HG02588 (cell line): ENCODE results near the gene CDK15.
A peak's percentile ranks its signal among the peaks of the same experiment; 100 is the strongest.
"Not testable (repeated sequence)": the region's sequence is repeated elsewhere in the genome, so short reads cannot be mapped to it uniquely, and the experiment has no call there.

Source experiments
- ATAC-seq: cut with Tn5 transposase; IDR thresholded peaks from one replicate; pipeline ENCODE4 v1.9.1; 2021; ENCODE audit warnings: mild to moderate bottlenecking, moderate library complexity; ENCODE audit not compliant: unreplicated experiment

The CDK15 gene

DNA sequence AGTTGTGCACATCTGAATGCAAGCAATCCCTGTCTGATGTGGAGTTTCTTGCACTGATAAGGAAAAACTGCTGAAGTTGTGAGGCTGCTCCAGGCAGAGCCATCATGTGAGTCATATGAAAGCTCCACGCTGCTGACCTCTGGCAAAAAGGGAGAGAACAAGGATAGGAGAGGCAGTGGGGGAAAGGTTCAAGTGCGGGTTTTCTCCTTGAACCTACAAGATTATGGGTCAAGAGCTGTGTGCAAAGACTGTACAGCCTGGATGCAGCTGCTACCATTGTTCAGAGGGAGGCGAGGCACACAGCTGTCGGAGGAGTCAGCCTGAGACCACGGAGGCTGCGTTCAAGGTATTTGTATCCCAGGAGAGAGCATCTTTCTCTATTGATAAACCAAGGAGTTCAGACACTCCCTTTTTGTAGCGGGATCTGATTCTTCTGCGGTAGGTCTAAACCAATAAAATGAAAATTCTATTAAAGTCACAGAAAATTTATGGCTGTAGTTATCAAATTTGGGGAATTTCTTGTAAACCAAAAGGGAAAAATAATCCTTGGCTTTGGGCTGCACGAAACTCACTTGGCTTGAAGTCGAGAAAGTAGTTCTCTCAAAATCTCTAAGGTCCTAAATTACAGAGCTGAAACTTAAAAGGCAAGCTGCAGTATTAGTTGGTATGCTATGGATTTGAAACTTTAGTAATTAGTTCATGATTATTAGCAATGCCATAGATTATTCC lies at the start of gene CDK15:
Gene CDK15 (plus strand): TSS at position 96 of the 729 bp plus-strand sequence. CDS start 128 bp downstream, at position 224.
- no peak for ATAC-seq

DNA sequence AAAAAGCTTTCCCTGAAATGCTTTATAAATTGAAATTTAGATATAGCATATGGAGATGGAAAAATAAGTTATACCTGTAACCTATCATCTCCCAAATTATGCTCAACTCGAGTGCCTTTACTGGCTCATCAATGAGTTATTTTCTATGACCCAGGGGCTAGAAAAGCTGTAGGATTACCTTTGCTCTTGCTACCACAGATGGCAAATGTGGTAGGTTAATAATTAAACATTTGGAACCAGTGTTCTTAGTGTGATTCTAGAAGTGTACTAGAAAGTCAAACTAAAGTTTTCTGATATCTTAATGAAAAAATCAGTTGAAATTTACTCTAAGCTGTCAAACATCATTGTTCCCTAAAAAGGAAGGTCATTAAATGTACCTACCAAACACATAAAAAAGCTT lies 48.1 kb upstream of the CDK15 start:
- no peak for ATAC-seq

GRCh38 chr2:201758873-201759272 lies 47.5 kb upstream of the CDK15 start:
- ATAC-seq, result no peak

- ATAC-seq, result no peak
These were observed 46.8 kb upstream of the CDK15 start for GRCh38 chr2:201759567-201759966.

GRCh38 chr2:201761101-201761500 lies 45.2 kb upstream of the CDK15 start:
- ATAC-seq, result no peak

- not testable (repeated sequence) for ATAC-seq
These were observed 41.9 kb upstream of the CDK15 start for GRCh38 chr2:201764469-201764868.

GRCh38 chr2:201765799-201766198 lies 40.5 kb upstream of the CDK15 start:
- ATAC-seq, result no peak

DNA sequence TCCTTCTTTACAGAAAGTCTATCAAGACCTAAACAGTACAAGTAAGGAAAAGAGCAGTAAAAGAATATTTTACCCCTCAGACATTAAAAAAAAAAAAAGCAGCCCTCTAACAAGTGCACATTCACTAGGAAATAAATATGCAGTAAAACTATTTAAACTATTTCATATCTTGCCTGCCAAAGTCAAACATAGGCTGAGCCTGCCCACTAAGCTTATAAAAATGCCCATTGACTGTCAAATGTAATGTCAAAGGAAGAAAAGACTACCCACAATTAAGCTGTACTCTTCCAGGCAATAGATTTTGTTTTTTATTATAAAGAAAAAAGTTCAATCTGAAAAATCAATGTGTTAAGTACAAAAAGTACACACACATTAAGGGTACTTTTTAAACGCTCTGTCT lies 37.4 kb upstream of the CDK15 start:
- no peak for ATAC-seq

- ATAC-seq, result no peak
These were observed 36.5 kb upstream of the CDK15 start for GRCh38 chr2:201769666-201770373.

- no peak for ATAC-seq
These were observed 32.3 kb upstream of the CDK15 start for GRCh38 chr2:201773990-201774389.

- no peak for ATAC-seq
These were observed 31.8 kb upstream of the CDK15 start for GRCh38 chr2:201774546-201774945.

- ATAC-seq, result no peak
These were observed 31.0 kb upstream of the CDK15 start for GRCh38 chr2:201775326-201775725.

- ATAC-seq, result no peak
These were observed 29.3 kb upstream of the CDK15 start for GRCh38 chr2:201777043-201777442.

GRCh38 chr2:201777869-201778268 lies 28.5 kb upstream of the CDK15 start:
- no peak for ATAC-seq

- ATAC-seq, result peak; percentile 7
These were observed 26.2 kb upstream of the CDK15 start for GRCh38 chr2:201779901-201780673.

GRCh38 chr2:201780674-201781493 lies 25.5 kb upstream of the CDK15 start, which contains the start of gene ALS2:
ALS2 (minus strand) TSS chr2:201780933; CDS start chr2:201768885, 12,048 bp downstream.
- ATAC-seq, result peak; percentile 97

DNA sequence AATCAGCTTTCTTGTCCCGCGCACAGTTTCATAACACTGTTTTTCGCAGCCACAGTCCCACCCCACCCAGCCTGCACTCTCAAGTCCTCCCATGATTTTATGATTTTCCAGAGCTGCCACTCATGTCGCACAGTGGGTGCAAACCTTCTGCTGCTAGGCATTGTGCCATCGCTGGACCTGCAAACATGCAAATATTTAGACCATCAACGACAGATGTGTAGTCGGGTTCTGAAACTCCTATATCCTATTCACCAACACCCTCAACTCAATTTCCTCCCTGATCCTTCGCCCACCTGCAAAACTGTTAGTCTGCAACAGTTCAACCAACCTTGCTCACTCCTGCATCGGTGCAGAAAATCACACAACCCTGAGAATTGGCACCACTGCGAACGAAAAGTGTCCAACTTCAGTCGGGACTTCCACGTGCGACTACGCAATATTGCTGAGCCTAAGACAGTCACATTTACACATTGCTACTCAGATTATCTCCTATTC lies 24.7 kb upstream of the CDK15 start:
- no peak for ATAC-seq

DNA sequence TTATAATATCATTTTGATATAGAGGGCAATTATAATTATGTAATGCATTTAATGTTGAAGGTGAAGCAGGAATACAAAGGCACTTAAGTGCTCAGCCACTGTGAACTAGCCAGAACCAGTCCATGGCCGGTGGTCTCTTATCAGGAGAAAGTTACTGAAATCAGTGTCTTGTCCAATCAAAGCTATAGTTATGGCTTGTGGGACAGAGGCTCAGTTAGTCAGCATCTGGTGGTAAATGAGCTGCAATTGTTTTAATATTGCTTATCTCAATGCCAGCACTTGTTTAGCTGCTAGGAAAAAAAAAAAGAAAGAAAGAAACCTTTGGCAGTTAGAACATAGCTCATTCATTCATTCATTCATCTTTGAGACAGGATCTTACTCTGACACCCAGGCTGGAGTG lies 21.8 kb upstream of the CDK15 start:
- no peak for ATAC-seq

- ATAC-seq, result no peak
These were observed 21.2 kb upstream of the CDK15 start for GRCh38 chr2:201785135-201785534.

DNA sequence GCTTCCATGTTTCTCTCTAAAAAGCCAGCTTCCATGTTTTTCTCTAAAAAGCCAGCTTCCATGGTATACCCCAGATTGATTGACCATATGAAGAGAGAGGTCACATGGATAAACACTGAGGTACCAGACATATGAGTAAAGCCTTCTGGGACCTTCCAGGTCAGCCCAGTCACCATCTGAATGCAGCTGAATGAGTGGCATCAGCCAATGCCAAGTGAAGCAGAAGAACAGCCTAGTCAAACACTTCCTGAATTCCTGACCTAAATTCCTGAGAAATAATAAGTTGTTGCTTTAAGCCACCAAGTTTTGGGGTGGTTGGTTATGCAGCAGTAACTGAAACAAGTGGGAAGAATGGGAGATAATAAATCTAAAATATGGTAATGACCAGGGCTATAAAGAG lies 19.9 kb upstream of the CDK15 start:
- no peak for ATAC-seq
